CD14-positive monocyte (primary cell): ENCODE measurements around the gene OLFML3. TPM values are rescaled to one million over a fixed set of nuclear protein-coding genes. Genes with fewer than 3 reads are reported as not detected.

ENCODE experiments used
- DNase-seq, 3 donors: peaks; one replicate each; pipeline ENCODE4 v3.0.0-alpha.2; 2011 to 2022
- H2AFZ ChIP-seq: 2 replicates; pipeline ENCODE4 v1.6.0; 2012; ENCODE audit warnings: mild to moderate bottlenecking, low read depth, low read length, inconsistent platforms; ENCODE audit not compliant: insufficient read depth, poor library complexity, severe bottlenecking
- H3K27ac ChIP-seq, 2 donors: 1 replicate in 1 of 2; 2 replicates in 1 of 2; pipeline ENCODE4 v1.5.1; 2012 to 2013; ENCODE audit warnings: low read length in 2 of 2, control low read depth in 1 of 2, inconsistent platforms in 1 of 2, low read depth in 1 of 2, mild to moderate bottlenecking in 1 of 2
- H3K27me3 ChIP-seq, 2 donors: one replicate each; pipeline versions ENCODE4 v1.6.0 to v1.6.1; 2011 to 2013; ENCODE audit warnings: low read length in 2 of 2; ENCODE audit not compliant: control insufficient read depth in 2 of 2, insufficient read depth in 2 of 2
- H3K36me3 ChIP-seq, 2 donors: replicated peaks in 1 of 2; 1 replicate in 1 of 2; 2 replicates in 1 of 2; pipeline versions ENCODE4 v1.5.1 to v1.6.1; 2012 to 2013; ENCODE audit warnings: low read length in 2 of 2, control low read depth in 1 of 2, inconsistent platforms in 1 of 2, mild to moderate bottlenecking in 1 of 2; ENCODE audit not compliant: insufficient read depth in 2 of 2, control insufficient read depth in 1 of 2
- H3K4me1 ChIP-seq, 2 donors: 1 replicate in 1 of 2; 2 replicates in 1 of 2; pipeline versions ENCODE4 v1.5.1 to v1.6.1; 2012 to 2013; ENCODE audit warnings: low read length in 2 of 2, control low read depth in 1 of 2, inconsistent platforms in 1 of 2, mild to moderate bottlenecking in 1 of 2, moderate library complexity in 1 of 2; ENCODE audit not compliant: insufficient read depth in 2 of 2, control insufficient read depth in 1 of 2
- H3K4me2 ChIP-seq: replicated peaks from 2 replicates; pipeline ENCODE3; 2012; ENCODE audit warnings: low read length, moderate library complexity, mild to moderate bottlenecking; ENCODE audit not compliant: poor library complexity, severe bottlenecking; ENCODE audit errors: extremely low read depth
- H3K4me3 ChIP-seq, 3 experiments: fragments of 200-600 bp in 1 of 3; sonication (generic) in 1 of 3; replicated peaks in 1 of 3; 1 replicate in 2 of 3; 2 replicates in 1 of 3; pipeline ENCODE4 v1.5.1; 2011 to 2013; ENCODE audit warnings: low read length in 3 of 3, mild to moderate bottlenecking in 3 of 3, control low read depth in 2 of 3, low read depth in 2 of 3, inconsistent platforms in 1 of 3, moderate library complexity in 1 of 3
- H3K79me2 ChIP-seq: 2 replicates; pipeline ENCODE4 v1.6.0; 2012; ENCODE audit warnings: mild to moderate bottlenecking, control low read depth, inconsistent platforms, low read length, moderate library complexity; ENCODE audit not compliant: insufficient read depth
- H3K9ac ChIP-seq: 2 replicates; pipeline ENCODE4 v1.6.0; 2017; ENCODE audit warnings: low read length, mild to moderate bottlenecking; ENCODE audit not compliant: insufficient read depth, poor library complexity, severe bottlenecking
- H3K9me3 ChIP-seq, 2 donors: replicated peaks in 1 of 2; 1 replicate in 1 of 2; 2 replicates in 1 of 2; pipeline versions ENCODE4 v1.5.1 to v1.6.1; 2012 to 2013; ENCODE audit warnings: low read length in 2 of 2, control low read depth in 1 of 2; ENCODE audit not compliant: control insufficient read depth in 1 of 2, insufficient read depth in 1 of 2
- H4K20me1 ChIP-seq: 2 replicates; pipeline ENCODE4 v1.6.0; 2012; ENCODE audit warnings: mild to moderate bottlenecking, low read length, control low read depth, moderate library complexity; ENCODE audit not compliant: insufficient read depth
- H3K27ac Mint-ChIP-seq, 7 donors: one replicate each; pipeline ENCODE4 v1.8.0; 2020; ENCODE audit warnings: mild to moderate bottlenecking in 7 of 7, mixed read lengths in 7 of 7, moderate library complexity in 6 of 7, inconsistent platforms in 2 of 7
- H3K27me3 Mint-ChIP-seq, 3 donors: one replicate each; pipeline ENCODE4 v1.8.0; 2021 to 2022; ENCODE audit warnings: low read depth in 3 of 3, mild to moderate bottlenecking in 3 of 3, mixed read lengths in 3 of 3, moderate library complexity in 3 of 3, inconsistent platforms in 1 of 3
- H3K36me3 Mint-ChIP-seq, 2 donors: one replicate each; pipeline ENCODE4 v1.8.0; 2020; ENCODE audit warnings: mixed read lengths in 2 of 2, inconsistent platforms in 1 of 2, mild to moderate bottlenecking in 1 of 2
- H3K4me1 Mint-ChIP-seq: one replicate; pipeline ENCODE4 v1.8.0; 2020; ENCODE audit warnings: mild to moderate bottlenecking, mixed read lengths
- H3K4me3 Mint-ChIP-seq, 2 donors: one replicate each; pipeline ENCODE4 v1.8.0; 2020; ENCODE audit warnings: mild to moderate bottlenecking in 2 of 2, mixed read lengths in 2 of 2, moderate library complexity in 1 of 2
- H3K9me3 Mint-ChIP-seq, 7 donors: one replicate each; pipeline ENCODE4 v1.8.0; 2020 to 2022; ENCODE audit warnings: mixed read lengths in 7 of 7, mild to moderate bottlenecking in 6 of 7, moderate library complexity in 6 of 7, inconsistent platforms in 2 of 7
- CTCF ChIP-seq: fragments of 200-600 bp; IDR thresholded peaks from one replicate; pipeline ENCODE4 v1.8.0; 2022; ENCODE audit warnings: antibody characterized with exemption, mild to moderate bottlenecking
- WGBS: methylation state at CpG from one replicate; pipeline ENCODE4 v1.1.5; 2013; ENCODE audit warnings: missing lambda C conversion rate; ENCODE audit not compliant: insufficient coverage; 5-methylcytosine and 5-hydroxymethylcytosine counted together
- intact Hi-C, 2 donors: fragments of 100-400 bp; cut with micrococcal nuclease; formaldehyde crosslinking; loops; one replicate each; pipeline versions ENCODE4 v1.15.0 to v1.15.1; 2023
- polyA plus RNA-seq, 3 donors: library from polyadenylated mRNA; depleted of rRNA in 1 of 3; unstranded in 2 of 3; stranded (reverse) in 1 of 3; fragments of 300-500 nt in 2 of 3; fragments of >200 nt in 1 of 3; fragmentation: Illumina TruSeq in 2 of 3; gene quantifications; 1 replicate in 2 of 3; 2 replicates in 1 of 3; pipeline ENCODE4 v1.2.3, GENCODE V29; 2012 to 2021

The OLFML3 gene
- polyA plus RNA-seq, 3 donors: 0.08 to 0.37 (median 0.28) TPM

GRCh38 chr1:113999233-113999632 lies 20.0 kb downstream of the OLFML3 start:
- Histone ChIP-seq H4K20me1 (no peaks in the 10 kb centered on the region), H3K36me3 (no peaks in the 10 kb centered on the region), H3K4me1 (no peaks in the 10 kb centered on the region), H3K9ac (no peak overlapping the region), H3K79me2 (no peaks in the 10 kb centered on the region), H3K27me3 (no peaks in the 10 kb centered on the region), H3K4me3 (no peak overlapping the region), H2AFZ (no peak overlapping the region), H3K9me3 (peaks cover 9 to 13% of the 10 kb centered on the region in 2 donors), H3K27ac (no peak overlapping the region), H3K4me2 (no peak overlapping the region)
- H3K27me3 Mint-ChIP-seq: peaks cover 5 to 10% (median 6%) of the 10 kb centered on the region in 3 donors
- DNase-seq: no peak
- H3K36me3 Mint-ChIP-seq: no peaks in the 10 kb centered on the region
- intact Hi-C loops: no loop called here
- H3K9me3 Mint-ChIP-seq: peaks cover 14 to 24% (median 18%) of the 10 kb centered on the region in 7 donors
- no peak overlapping the region for H3K27ac Mint-ChIP-seq
- H3K4me3 Mint-ChIP-seq: no peak overlapping the region
- H3K4me1 Mint-ChIP-seq: peaks cover 19% of the 10 kb centered on the region
- no peak for TF ChIP-seq CTCF
- WGBS: no CpG with 5 or more reads among the region's 2 CpGs

DNA sequence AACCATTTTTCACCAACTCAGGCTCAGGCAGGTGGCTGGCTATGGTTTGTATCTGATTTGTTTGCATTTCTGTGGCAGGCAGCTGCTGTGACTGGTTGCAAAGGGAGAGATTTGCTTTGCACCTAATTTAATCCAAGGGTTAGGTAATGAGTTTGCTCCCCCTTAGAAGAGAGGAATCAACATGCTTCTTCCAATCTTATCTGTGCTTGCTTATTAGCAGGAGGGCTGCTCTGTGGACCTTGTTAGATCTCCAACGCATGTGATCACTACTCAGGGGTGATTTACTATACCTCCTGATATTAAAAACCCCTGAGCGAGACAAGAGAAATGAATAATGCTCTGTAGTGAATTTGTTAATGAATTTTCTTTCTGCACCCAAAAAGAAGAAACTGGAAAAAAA lies 20.5 kb downstream of the OLFML3 start:
- no peak overlapping the region for H3K27ac ChIP-seq
- intact Hi-C loops: no loop called here
- no peak overlapping the region for H3K4me2 ChIP-seq
- H3K9ac ChIP-seq: no peak overlapping the region
- H4K20me1 ChIP-seq: no peaks in the 10 kb centered on the region
- peaks cover 9 to 11% of the 10 kb centered on the region in 2 donors for H3K9me3 ChIP-seq
- no peaks in the 10 kb centered on the region for H3K36me3 ChIP-seq
- Mint-ChIP-seq H3K4me3 (no peak overlapping the region), H3K36me3 (no peaks in the 10 kb centered on the region), H3K9me3 (peaks cover 9 to 19% (median 14%) of the 10 kb centered on the region in 7 donors), H3K27me3 (peaks cover 5 to 14% (median 8%) of the 10 kb centered on the region in 3 donors), H3K27ac (no peak overlapping the region), H3K4me1 (peaks cover 19% of the 10 kb centered on the region)
- no peaks in the 10 kb centered on the region for H3K27me3 ChIP-seq
- no peak overlapping the region for H2AFZ ChIP-seq
- H3K4me1 ChIP-seq: no peaks in the 10 kb centered on the region
- DNase-seq: no peak
- TF ChIP-seq CTCF: no peak
- no peak overlapping the region for H3K4me3 ChIP-seq
- WGBS: no CpG with 5 or more reads among the region's 2 CpGs
- H3K79me2 ChIP-seq: no peaks in the 10 kb centered on the region
